HepG2 (cell line): ENCODE results near the gene TACC3. TPM values are rescaled to one million over a fixed set of nuclear protein-coding genes. Genes with fewer than 3 reads are reported as not detected.

Source experiments
- CBFB ChIP-seq: sonication (generic); formaldehyde crosslinking; IDR thresholded peaks from 2 replicates; pipeline ENCODE4 v1.4.0; 2020; ENCODE audit warnings: missing genetic modification reagents
- NAIF1 ChIP-seq: sonication (generic); formaldehyde crosslinking; IDR thresholded peaks from 2 replicates; pipeline ENCODE4 v1.5.0; 2020; ENCODE audit warnings: mild to moderate bottlenecking, missing genetic modification reagents, borderline replicate concordance
- NKX3-1 ChIP-seq: sonication (generic); formaldehyde crosslinking; IDR thresholded peaks from 2 replicates; pipeline ENCODE4 v1.5.0; 2020; ENCODE audit warnings: missing genetic modification reagents
- PCBP1 ChIP-seq: fragments of 200-400 bp; formaldehyde crosslinking; IDR thresholded peaks from 2 replicates; pipeline ENCODE4 v1.6.1; 2017; ENCODE audit warnings: mild to moderate bottlenecking, low read depth, low read length, borderline replicate concordance
- PRMT3 ChIP-seq: sonication (generic); formaldehyde crosslinking; IDR thresholded peaks from 2 replicates; pipeline ENCODE4 v1.8.1; 2022; ENCODE audit warnings: low read depth, mild to moderate bottlenecking, moderate library complexity, missing genetic modification reagents, borderline replicate concordance
- RARG ChIP-seq: sonication (generic); formaldehyde crosslinking; IDR thresholded peaks from 2 replicates; pipeline ENCODE4 v1.4.0; 2020; ENCODE audit warnings: low read depth, mild to moderate bottlenecking, missing genetic modification reagents
- REL ChIP-seq: sonication (generic); formaldehyde crosslinking; conservative IDR thresholded peaks from 2 replicates; pipeline ENCODE4 v1.8.0; 2022; ENCODE audit warnings: mild to moderate bottlenecking, missing genetic modification reagents, moderate library complexity
- ZBTB21 ChIP-seq: sonication (generic); formaldehyde crosslinking; IDR thresholded peaks from 2 replicates; pipeline ENCODE4 v1.4.0; 2020; ENCODE audit warnings: missing genetic modification reagents
- ZNF333 ChIP-seq: sonication (generic); formaldehyde crosslinking; IDR thresholded peaks from 2 replicates; pipeline ENCODE4 v1.4.0; 2020; ENCODE audit warnings: mild to moderate bottlenecking, missing genetic modification reagents, borderline replicate concordance
- ZNF496 ChIP-seq: sonication (generic); formaldehyde crosslinking; IDR thresholded peaks from 2 replicates; pipeline ENCODE4 v1.8.1; 2023; ENCODE audit warnings: mild to moderate bottlenecking, moderate library complexity, missing genetic modification reagents; ENCODE audit not compliant: insufficient replicate concordance
- ZNF83 ChIP-seq: sonication (generic); formaldehyde crosslinking; IDR thresholded peaks from 2 replicates; pipeline ENCODE4 v1.4.0; 2020; ENCODE audit warnings: missing genetic modification reagents, mild to moderate bottlenecking, borderline replicate concordance
- polyA plus RNA-seq, 8 experiments: library from polyadenylated mRNA; depleted of rRNA in 3 of 8; stranded (reverse) in 7 of 8; unstranded in 1 of 8; fragments of >200 nt; fragmentation: Illumina TruSeq in 4 of 8; extraction: Trizol in 4 of 8; gene quantifications; 2 replicates each; pipeline versions ENCODE4 v1.2.1 to v1.2.3, GENCODE V29; 2011 to 2016; ENCODE audit warnings: low read depth in 4 of 8, missing spikeins in 1 of 8, mixed read lengths in 1 of 8; ENCODE audit not compliant: insufficient read depth in 1 of 8
- total RNA-seq, 5 experiments: library from RNA; depleted of rRNA; stranded (reverse); fragments of >200 nt; fragmentation: Illumina TruSeq; extraction: Trizol; gene quantifications; 2 replicates each; pipeline ENCODE4 v1.2.3, GENCODE V29; 2016; ENCODE audit warnings: low read depth in 1 of 5
- TF ChIP-seq, protein P1 (sequence below): sonication (generic); formaldehyde crosslinking; IDR thresholded peaks from 2 replicates; pipeline ENCODE4 v1.4.0; 2020; ENCODE audit warnings: mild to moderate bottlenecking, missing genetic modification reagents
- TF ChIP-seq, protein P2 (sequence below): sonication (generic); formaldehyde crosslinking; IDR thresholded peaks from 2 replicates; pipeline ENCODE4 v1.4.0; 2020; ENCODE audit warnings: missing genetic modification reagents, mild to moderate bottlenecking, borderline replicate concordance
- TF ChIP-seq, protein P3 (sequence below): fragments of 450-650 bp; IDR thresholded peaks from 2 replicates; pipeline ENCODE4 v1.6.1; 2017; ENCODE audit warnings: mild to moderate bottlenecking
- TF ChIP-seq, protein P4 (sequence below): sonication (generic); formaldehyde crosslinking; IDR thresholded peaks from 2 replicates; pipeline ENCODE4 v1.4.0; 2020; ENCODE audit warnings: missing genetic modification reagents

The TACC3 gene
- total and polyA plus RNA-seq, 2 of the 13 experiments (the other 11 are each of a cell fraction or from before 2014, with no cell fraction given) = 20.3 to 21.2 TPM

DNA sequence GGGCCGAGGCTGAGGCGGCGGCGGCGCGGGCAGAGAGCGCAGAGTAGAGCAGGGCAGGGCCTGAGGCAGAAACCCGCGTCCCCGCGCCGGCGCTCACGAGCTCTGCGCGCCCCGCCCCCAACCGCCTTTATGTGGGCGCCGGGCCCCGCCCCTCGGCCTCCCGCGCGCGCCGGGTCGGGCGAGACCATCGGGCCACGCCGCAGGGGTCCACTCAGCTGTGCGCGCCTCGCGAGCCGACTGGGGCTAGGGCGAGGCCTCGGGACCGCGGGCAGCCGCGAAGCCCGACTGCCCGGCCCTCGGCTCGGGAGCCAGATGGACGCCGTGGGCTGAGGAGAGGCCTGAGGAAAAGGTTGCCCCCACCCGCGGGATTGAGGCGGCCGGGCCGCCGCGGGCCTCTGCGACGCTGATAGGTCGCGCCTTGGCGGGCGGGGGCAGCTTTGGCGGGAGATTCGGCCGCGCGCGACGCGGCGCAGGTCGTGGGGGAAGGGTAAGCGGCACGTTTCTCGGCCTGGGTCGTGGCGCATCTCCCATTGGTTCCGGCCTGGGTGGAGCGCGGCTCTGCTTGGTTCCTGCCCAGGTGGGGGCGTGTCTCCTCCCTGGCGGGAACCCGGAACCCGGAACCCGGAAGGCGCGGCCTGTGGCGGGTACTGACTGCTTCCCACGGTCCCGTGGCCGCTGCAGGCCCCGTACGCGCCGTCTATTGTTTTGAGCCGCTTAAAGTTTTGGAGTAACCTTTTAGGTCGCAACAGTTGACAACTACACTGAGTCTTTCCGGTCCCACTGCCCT is 8.9 kb upstream of the TACC3 start, which contains the start of gene SLBP (continued):
- TF ChIP-seq, protein P1, sequence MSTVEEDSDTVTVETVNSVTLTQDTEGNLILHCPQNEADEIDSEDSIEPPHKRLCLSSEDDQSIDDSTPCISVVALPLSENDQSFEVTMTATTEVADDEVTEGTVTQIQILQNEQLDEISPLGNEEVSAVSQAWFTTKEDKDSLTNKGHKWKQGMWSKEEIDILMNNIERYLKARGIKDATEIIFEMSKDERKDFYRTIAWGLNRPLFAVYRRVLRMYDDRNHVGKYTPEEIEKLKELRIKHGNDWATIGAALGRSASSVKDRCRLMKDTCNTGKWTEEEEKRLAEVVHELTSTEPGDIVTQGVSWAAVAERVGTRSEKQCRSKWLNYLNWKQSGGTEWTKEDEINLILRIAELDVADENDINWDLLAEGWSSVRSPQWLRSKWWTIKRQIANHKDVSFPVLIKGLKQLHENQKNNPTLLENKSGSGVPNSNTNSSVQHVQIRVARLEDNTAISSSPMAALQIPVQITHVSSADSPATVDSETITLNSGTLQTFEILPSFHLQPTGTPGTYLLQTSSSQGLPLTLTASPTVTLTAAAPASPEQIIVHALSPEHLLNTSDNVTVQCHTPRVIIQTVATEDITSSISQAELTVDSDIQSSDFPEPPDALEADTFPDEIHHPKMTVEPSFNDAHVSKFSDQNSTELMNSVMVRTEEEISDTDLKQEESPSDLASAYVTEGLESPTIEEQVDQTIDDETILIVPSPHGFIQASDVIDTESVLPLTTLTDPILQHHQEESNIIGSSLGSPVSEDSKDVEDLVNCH (CRISPR knock-in tag) = peak; percentile 61; the same call in 1 of the 2 replicates
- no peak for TF ChIP-seq ZBTB21 (CRISPR knock-in tag)
- TF ChIP-seq, protein P2, sequence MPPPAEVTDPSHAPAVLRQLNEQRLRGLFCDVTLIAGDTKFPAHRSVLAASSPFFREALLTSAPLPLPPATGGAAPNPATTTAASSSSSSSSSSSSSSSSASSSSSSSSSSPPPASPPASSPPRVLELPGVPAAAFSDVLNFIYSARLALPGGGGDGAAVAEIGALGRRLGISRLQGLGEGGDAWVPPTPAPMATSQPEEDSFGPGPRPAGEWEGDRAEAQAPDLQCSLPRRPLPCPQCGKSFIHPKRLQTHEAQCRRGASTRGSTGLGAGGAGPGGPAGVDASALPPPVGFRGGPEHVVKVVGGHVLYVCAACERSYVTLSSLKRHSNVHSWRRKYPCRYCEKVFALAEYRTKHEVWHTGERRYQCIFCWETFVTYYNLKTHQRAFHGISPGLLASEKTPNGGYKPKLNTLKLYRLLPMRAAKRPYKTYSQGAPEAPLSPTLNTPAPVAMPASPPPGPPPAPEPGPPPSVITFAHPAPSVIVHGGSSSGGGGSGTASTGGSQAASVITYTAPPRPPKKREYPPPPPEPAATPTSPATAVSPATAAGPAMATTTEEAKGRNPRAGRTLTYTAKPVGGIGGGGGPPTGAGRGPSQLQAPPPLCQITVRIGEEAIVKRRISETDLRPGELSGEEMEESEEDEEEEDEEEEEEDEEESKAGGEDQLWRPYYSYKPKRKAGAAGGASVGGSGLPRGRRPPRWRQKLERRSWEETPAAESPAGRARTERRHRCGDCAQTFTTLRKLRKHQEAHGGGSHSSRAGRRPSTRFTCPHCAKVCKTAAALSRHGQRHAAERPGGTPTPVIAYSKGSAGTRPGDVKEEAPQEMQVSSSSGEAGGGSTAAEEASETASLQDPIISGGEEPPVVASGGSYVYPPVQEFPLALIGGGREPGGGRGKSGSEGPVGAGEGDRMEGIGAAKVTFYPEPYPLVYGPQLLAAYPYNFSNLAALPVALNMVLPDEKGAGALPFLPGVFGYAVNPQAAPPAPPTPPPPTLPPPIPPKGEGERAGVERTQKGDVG (CRISPR knock-in tag) = peak; percentile 79; the same call in 1 of the 2 replicates
- peak; percentile 93; the same call in 1 of the 2 replicates for TF ChIP-seq NAIF1
- TF ChIP-seq, protein P3, sequence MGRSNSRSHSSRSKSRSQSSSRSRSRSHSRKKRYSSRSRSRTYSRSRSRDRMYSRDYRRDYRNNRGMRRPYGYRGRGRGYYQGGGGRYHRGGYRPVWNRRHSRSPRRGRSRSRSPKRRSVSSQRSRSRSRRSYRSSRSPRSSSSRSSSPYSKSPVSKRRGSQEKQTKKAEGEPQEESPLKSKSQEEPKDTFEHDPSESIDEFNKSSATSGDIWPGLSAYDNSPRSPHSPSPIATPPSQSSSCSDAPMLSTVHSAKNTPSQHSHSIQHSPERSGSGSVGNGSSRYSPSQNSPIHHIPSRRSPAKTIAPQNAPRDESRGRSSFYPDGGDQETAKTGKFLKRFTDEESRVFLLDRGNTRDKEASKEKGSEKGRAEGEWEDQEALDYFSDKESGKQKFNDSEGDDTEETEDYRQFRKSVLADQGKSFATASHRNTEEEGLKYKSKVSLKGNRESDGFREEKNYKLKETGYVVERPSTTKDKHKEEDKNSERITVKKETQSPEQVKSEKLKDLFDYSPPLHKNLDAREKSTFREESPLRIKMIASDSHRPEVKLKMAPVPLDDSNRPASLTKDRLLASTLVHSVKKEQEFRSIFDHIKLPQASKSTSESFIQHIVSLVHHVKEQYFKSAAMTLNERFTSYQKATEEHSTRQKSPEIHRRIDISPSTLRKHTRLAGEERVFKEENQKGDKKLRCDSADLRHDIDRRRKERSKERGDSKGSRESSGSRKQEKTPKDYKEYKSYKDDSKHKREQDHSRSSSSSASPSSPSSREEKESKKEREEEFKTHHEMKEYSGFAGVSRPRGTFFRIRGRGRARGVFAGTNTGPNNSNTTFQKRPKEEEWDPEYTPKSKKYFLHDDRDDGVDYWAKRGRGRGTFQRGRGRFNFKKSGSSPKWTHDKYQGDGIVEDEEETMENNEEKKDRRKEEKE = no peak
- TF ChIP-seq PCBP1 = no peak; the same call in 1 of the 2 replicates
- TF ChIP-seq ZNF83 (CRISPR knock-in tag) = no peak
- TF ChIP-seq, protein P4, sequence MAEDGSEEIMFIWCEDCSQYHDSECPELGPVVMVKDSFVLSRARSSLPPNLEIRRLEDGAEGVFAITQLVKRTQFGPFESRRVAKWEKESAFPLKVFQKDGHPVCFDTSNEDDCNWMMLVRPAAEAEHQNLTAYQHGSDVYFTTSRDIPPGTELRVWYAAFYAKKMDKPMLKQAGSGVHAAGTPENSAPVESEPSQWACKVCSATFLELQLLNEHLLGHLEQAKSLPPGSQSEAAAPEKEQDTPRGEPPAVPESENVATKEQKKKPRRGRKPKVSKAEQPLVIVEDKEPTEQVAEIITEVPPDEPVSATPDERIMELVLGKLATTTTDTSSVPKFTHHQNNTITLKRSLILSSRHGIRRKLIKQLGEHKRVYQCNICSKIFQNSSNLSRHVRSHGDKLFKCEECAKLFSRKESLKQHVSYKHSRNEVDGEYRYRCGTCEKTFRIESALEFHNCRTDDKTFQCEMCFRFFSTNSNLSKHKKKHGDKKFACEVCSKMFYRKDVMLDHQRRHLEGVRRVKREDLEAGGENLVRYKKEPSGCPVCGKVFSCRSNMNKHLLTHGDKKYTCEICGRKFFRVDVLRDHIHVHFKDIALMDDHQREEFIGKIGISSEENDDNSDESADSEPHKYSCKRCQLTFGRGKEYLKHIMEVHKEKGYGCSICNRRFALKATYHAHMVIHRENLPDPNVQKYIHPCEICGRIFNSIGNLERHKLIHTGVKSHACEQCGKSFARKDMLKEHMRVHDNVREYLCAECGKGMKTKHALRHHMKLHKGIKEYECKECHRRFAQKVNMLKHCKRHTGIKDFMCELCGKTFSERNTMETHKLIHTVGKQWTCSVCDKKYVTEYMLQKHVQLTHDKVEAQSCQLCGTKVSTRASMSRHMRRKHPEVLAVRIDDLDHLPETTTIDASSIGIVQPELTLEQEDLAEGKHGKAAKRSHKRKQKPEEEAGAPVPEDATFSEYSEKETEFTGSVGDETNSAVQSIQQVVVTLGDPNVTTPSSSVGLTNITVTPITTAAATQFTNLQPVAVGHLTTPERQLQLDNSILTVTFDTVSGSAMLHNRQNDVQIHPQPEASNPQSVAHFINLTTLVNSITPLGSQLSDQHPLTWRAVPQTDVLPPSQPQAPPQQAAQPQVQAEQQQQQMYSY (CRISPR knock-in tag) = peak; percentile 76
- TF ChIP-seq CBFB (CRISPR knock-in tag) = peak; percentile 89
- TF ChIP-seq ZNF496 (CRISPR knock-in tag) = no peak
- TF ChIP-seq PRMT3 (CRISPR knock-in tag) = peak; percentile 98; the same call in 1 of the 2 replicates
- TF ChIP-seq REL (CRISPR knock-in tag) = peak; percentile 99
- TF ChIP-seq ZNF333 = peak; percentile 75
- peak; percentile 98 for TF ChIP-seq NKX3-1
- peak; percentile 68; the same call in 1 of the 2 replicates for TF ChIP-seq RARG (CRISPR knock-in tag)
